Measurements from ENCODE around the gene GALNT10. TPM values are rescaled to one million over a fixed set of nuclear protein-coding genes. Genes with fewer than 3 reads are reported as not detected.

Gene GALNT10
- total RNA-seq, 1 donor from 2014 or later = 10.2 TPM

DNA sequence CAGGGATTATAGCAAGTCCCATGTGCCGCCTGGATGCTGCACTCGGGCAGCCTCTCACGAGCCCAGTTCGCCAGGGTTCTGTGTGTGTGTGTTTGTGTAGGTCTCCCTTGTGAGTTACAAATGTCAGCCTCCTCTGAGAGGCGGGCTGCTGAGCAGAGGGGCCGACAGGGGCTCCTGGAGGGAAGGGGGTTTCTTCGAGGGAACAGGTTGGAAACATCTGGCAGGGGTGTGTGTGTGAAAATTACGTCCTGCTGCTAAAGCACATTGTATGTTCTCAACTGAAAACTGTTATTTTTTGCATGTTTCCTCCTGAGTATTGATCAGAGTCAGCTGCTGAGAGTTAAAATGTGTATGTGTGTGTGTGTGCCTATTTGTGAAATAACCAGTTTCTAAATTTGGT is 9.7 kb downstream of the GALNT10 start:
- Mint-ChIP-seq H3K9me3 (no peaks in the 10 kb centered on the region), H3K36me3 (peaks cover 10% of the 10 kb centered on the region), H3K4me3 (no peak overlapping the region), H3K27ac (peak overlapping the region; percentile 55), H3K4me1 (peaks cover 46% of the 10 kb centered on the region), H3K27me3 (ENCODE audit: insufficient read depth, low read depth) (peaks cover 4% of the 10 kb centered on the region)
- H4K20me1 ChIP-seq (ENCODE audit: low read depth) = no peaks in the 10 kb centered on the region
- no peaks in the 10 kb centered on the region for H3K36me3 ChIP-seq
- no peak for TF ChIP-seq EZH2 (IDR thresholded peaks at IDR 0.05)
- TF ChIP-seq, protein P1, sequence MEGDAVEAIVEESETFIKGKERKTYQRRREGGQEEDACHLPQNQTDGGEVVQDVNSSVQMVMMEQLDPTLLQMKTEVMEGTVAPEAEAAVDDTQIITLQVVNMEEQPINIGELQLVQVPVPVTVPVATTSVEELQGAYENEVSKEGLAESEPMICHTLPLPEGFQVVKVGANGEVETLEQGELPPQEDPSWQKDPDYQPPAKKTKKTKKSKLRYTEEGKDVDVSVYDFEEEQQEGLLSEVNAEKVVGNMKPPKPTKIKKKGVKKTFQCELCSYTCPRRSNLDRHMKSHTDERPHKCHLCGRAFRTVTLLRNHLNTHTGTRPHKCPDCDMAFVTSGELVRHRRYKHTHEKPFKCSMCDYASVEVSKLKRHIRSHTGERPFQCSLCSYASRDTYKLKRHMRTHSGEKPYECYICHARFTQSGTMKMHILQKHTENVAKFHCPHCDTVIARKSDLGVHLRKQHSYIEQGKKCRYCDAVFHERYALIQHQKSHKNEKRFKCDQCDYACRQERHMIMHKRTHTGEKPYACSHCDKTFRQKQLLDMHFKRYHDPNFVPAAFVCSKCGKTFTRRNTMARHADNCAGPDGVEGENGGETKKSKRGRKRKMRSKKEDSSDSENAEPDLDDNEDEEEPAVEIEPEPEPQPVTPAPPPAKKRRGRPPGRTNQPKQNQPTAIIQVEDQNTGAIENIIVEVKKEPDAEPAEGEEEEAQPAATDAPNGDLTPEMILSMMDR (IDR thresholded peaks at IDR 0.05) = no peak
- TF ChIP-seq EZH2phosphoT487 (IDR thresholded peaks at IDR 0.05) = no peak
- H3K9me3 ChIP-seq (ENCODE audit: low read depth) = no peaks in the 10 kb centered on the region
- no peak overlapping the region for H3K4me2 ChIP-seq
- H3K4me1 ChIP-seq = peaks cover 11% of the 10 kb centered on the region
- no peak overlapping the region for H3K9ac ChIP-seq
- no peak overlapping the region for H3K27ac ChIP-seq
- no peak overlapping the region for H3K4me3 ChIP-seq
- DNase-seq (ENCODE audit: low spot score) = no peak
- no peaks in the 10 kb centered on the region for H3F3A ChIP-seq (ENCODE audit: low read depth)
- H2AFZ ChIP-seq (replicated peaks) = no peak overlapping the region
- H3K79me2 ChIP-seq (ENCODE audit: low read depth) = no peaks in the 10 kb centered on the region
- H3K27me3 ChIP-seq = no peaks in the 10 kb centered on the region

DNA sequence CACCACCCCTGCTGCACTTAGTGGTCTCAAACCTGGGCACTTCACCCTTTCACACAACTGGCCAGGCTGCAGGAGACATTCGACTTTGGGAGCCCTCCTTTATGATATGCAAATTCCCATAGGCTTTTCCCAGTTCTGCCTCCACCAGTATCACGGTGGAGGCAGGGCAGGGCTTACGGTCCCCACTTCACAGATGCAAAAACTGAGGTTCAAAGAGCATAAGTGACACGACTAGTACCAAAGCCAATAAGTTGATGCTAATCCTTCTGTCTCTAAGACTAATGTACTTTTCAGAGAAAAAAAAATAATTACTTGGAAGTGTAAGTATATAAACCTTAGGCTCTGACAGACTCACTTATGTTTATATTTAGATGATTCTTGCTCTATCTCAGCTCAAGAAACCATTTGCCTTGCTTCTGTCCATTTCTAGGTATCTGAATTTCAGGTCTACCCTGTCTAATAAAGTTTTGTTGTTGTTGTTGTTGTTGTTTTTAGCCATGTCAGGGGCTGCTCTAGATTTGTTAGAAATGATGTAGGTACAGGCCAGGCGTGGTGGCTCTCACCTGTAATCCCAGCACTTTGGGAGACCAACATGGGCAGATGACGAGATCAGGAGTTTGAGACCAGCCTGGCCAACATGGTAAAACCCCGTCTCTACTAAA is 10.7 kb downstream of the GALNT10 start:
- no peak overlapping the region for H3K27ac ChIP-seq
- no peaks in the 10 kb centered on the region for H3K27me3 ChIP-seq
- Mint-ChIP-seq H3K9me3 (no peaks in the 10 kb centered on the region), H3K36me3 (peaks cover 6% of the 10 kb centered on the region), H3K27ac (no peak overlapping the region), H3K27me3 (ENCODE audit: insufficient read depth, low read depth) (peaks cover 4% of the 10 kb centered on the region), H3K4me3 (no peak overlapping the region), H3K4me1 (peaks cover 48% of the 10 kb centered on the region)
- no peaks in the 10 kb centered on the region for H3K79me2 ChIP-seq (ENCODE audit: low read depth)
- no peaks in the 10 kb centered on the region for H3F3A ChIP-seq (ENCODE audit: low read depth)
- no peaks in the 10 kb centered on the region for H3K9me3 ChIP-seq (ENCODE audit: low read depth)
- no peak overlapping the region for H3K4me2 ChIP-seq
- peaks cover 1% of the 10 kb centered on the region for H4K20me1 ChIP-seq (ENCODE audit: low read depth)
- no peak overlapping the region for H2AFZ ChIP-seq (replicated peaks)
- no peak for TF ChIP-seq EZH2 (IDR thresholded peaks at IDR 0.05)
- TF ChIP-seq, protein P1 (IDR thresholded peaks at IDR 0.05) = no peak
- H3K4me1 ChIP-seq = peaks cover 11% of the 10 kb centered on the region
- no peaks in the 10 kb centered on the region for H3K36me3 ChIP-seq
- no peak for DNase-seq (ENCODE audit: low spot score)
- H3K4me3 ChIP-seq = no peak overlapping the region
- H3K9ac ChIP-seq = no peak overlapping the region

DNA sequence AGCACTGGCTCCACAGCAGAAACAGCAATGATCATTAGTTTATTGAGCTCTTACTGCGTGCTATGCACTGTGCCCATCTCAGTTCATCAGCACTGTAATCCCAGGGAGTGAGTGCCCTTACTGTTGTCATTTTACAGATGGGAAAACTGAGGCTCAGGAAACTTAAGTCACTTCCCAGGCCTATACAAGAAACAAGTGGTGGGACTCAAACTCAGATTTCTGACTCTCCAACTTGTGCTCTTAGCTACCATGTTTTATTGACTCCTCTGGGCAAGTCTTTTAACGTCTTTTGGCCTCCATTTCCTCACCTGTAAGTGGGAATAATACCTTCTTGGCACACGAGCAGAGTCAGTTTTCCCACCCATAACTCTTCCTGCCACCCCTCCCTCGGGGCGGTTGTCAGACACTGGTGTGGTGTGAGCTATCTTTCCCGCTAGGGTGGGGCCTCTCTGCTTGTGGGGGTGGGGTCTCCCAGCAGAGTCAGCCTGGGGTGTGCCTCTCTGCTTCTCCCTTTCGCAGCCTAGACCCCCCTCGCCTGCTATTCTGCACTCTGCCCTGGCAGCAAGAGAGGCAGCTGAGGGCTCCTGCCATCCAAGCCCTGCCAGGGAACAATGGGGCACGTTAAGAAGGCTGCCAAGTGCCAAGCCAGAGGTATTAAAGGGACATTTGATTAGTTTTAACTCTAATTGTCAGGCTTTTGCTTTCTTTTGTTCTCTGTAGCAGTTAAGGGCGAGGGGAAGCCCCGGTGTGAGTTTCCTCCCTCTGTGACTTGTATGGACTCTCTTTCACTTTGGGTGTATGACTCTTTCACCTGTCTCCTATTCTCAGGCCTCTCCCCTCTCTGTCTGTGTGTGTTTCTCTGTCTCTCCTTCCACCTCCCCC is 12.1 kb downstream of the GALNT10 start:
- no peaks in the 10 kb centered on the region for H3K27me3 ChIP-seq
- TF ChIP-seq, protein P1 (IDR thresholded peaks at IDR 0.05) = no peak
- TF ChIP-seq EZH2phosphoT487 (IDR thresholded peaks at IDR 0.05) = no peak
- no peak for TF ChIP-seq EZH2 (IDR thresholded peaks at IDR 0.05)
- Mint-ChIP-seq H3K4me1 (peaks cover 47% of the 10 kb centered on the region), H3K4me3 (no peak overlapping the region), H3K27me3 (ENCODE audit: insufficient read depth, low read depth) (peaks cover 4% of the 10 kb centered on the region), H3K9me3 (no peaks in the 10 kb centered on the region), H3K27ac (no peak overlapping the region), H3K36me3 (no peaks in the 10 kb centered on the region)
- H3K9ac ChIP-seq = no peak overlapping the region
- no peak overlapping the region for H2AFZ ChIP-seq (replicated peaks)
- H3F3A ChIP-seq (ENCODE audit: low read depth) = no peaks in the 10 kb centered on the region
- H3K79me2 ChIP-seq (ENCODE audit: low read depth) = no peaks in the 10 kb centered on the region
- peaks cover 8% of the 10 kb centered on the region for H4K20me1 ChIP-seq (ENCODE audit: low read depth)
- H3K4me2 ChIP-seq = no peak overlapping the region
- no peaks in the 10 kb centered on the region for H3K9me3 ChIP-seq (ENCODE audit: low read depth)
- H3K27ac ChIP-seq = no peak overlapping the region
- no peaks in the 10 kb centered on the region for H3K36me3 ChIP-seq
- H3K4me3 ChIP-seq = no peak overlapping the region
- peaks cover 3% of the 10 kb centered on the region for H3K4me1 ChIP-seq
- no peak for DNase-seq (ENCODE audit: low spot score)
